Esophagus squamous epithelium (tissue), 5 donors: ENCODE results near the gene MYH7B. TPM values are rescaled to one million over a fixed set of nuclear protein-coding genes. Genes with fewer than 3 reads are reported as not detected.

Experiments used
- DNase-seq: peaks from one replicate; lab custom pipeline; 2025; lab: John Stamatoyannopoulos, UW
- H3K27ac ChIP-seq, 4 donors: fragments of 200-600 bp; sonication (generic); one replicate each; pipeline ENCODE4 v1.5.1; 2016 to 2019; ENCODE audit warnings: mild to moderate bottlenecking in 1 of 4
- H3K27me3 ChIP-seq, 4 donors: fragments of 200-600 bp; sonication (generic); 1 replicate in 3 of 4; 2 replicates in 1 of 4; pipeline versions ENCODE4 v1.5.1 to v1.6.0; 2017 to 2021; ENCODE audit warnings: antibody characterized with exemption in 1 of 4
- H3K36me3 ChIP-seq, 3 donors: fragments of 200-600 bp; sonication (generic); one replicate each; pipeline ENCODE4 v1.5.1; 2016 to 2019
- H3K4me1 ChIP-seq, 3 donors: fragments of 200-600 bp; sonication (generic); one replicate each; pipeline ENCODE4 v1.5.1; 2017 to 2019
- H3K4me3 ChIP-seq, 4 donors: fragments of 200-600 bp; sonication (generic); 1 replicate in 3 of 4; 2 replicates in 1 of 4; pipeline ENCODE4 v1.5.1; 2016 to 2019; ENCODE audit warnings: mild to moderate bottlenecking in 2 of 4, moderate library complexity in 1 of 4
- H3K9me3 ChIP-seq, 3 donors: fragments of 200-600 bp; sonication (generic); one replicate each; pipeline ENCODE4 v1.5.1; 2016 to 2019
- POLR2A ChIP-seq, 4 donors: fragments of 450-650 bp; IDR thresholded peaks; one replicate each; pipeline ENCODE4 v1.6.1; 2017; ENCODE audit warnings: antibody characterized with exemption in 4 of 4, mild to moderate bottlenecking in 4 of 4, moderate library complexity in 3 of 4
- WGBS, 2 donors: methylation state at CpG; one replicate each; pipeline ENCODE4 v1.1.5; 2018; 5-methylcytosine and 5-hydroxymethylcytosine counted together
- intact Hi-C: fragments of 100-400 bp; cut with DNase I; formaldehyde crosslinking; loops from one replicate; pipeline ENCODE4 v1.15.0; 2022
- total RNA-seq, 4 donors: library from RNA; depleted of rRNA; stranded (reverse); fragments of >200 nt; gene quantifications; one replicate each; pipeline ENCODE4 v1.1.0, GENCODE V29; 2016
- TF ChIP-seq, protein P1 (sequence below), 6 experiments: fragments of 450-650 bp in 4 of 6; fragments of 200-600 bp in 2 of 6; sonication (generic) in 2 of 6; IDR thresholded peaks; one replicate each; pipeline ENCODE4 v1.5.1; 2016 to 2019; ENCODE audit warnings: antibody characterized with exemption in 6 of 6, mild to moderate bottlenecking in 4 of 6, moderate library complexity in 4 of 6
- donor health status: DM: yes; HTN: yes; CAD: no.

Gene MYH7B
- total RNA-seq, 4 donors from 2014 or later = 0.19 TPM; not detected in 3

DNA sequence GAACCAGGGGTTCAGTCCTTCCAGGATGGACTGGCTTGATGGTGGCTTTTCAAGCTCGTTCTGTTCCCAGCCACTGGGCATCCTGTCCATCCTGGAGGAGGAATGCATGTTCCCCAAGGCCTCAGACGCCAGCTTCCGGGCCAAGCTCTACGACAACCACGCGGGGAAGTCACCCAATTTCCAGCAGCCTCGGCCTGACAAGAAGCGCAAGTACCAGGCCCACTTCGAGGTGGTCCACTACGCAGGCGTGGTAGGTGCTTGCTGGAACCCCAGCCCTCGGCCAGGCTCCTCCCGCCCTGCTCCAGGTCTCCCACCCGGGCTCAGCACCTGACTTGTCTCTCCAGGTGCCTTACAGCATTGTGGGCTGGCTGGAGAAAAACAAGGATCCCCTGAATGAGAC is 34.0 kb downstream of the MYH7B start:
- peaks cover 0 to 21% (median 0%) of the 10 kb centered on the region in 3 donors for H3K36me3 ChIP-seq
- no peak for DNase-seq
- WGBS, 2 donors = 81 to 87% methylated on average over 3 to 11 of the region's 14 CpGs
- peaks cover 0 to 19% (median 1%) of the 10 kb centered on the region in 4 donors for H3K27me3 ChIP-seq
- H3K4me3 ChIP-seq = no peak overlapping the region
- no peak for TF ChIP-seq POLR2A (IDR thresholded peaks at IDR 0.05)
- TF ChIP-seq, protein P1, sequence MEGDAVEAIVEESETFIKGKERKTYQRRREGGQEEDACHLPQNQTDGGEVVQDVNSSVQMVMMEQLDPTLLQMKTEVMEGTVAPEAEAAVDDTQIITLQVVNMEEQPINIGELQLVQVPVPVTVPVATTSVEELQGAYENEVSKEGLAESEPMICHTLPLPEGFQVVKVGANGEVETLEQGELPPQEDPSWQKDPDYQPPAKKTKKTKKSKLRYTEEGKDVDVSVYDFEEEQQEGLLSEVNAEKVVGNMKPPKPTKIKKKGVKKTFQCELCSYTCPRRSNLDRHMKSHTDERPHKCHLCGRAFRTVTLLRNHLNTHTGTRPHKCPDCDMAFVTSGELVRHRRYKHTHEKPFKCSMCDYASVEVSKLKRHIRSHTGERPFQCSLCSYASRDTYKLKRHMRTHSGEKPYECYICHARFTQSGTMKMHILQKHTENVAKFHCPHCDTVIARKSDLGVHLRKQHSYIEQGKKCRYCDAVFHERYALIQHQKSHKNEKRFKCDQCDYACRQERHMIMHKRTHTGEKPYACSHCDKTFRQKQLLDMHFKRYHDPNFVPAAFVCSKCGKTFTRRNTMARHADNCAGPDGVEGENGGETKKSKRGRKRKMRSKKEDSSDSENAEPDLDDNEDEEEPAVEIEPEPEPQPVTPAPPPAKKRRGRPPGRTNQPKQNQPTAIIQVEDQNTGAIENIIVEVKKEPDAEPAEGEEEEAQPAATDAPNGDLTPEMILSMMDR (IDR thresholded peaks at IDR 0.05) = no peak
- H3K27ac ChIP-seq = no peak overlapping the region
- peaks cover 0 to under 1% (median 0%) of the 10 kb centered on the region in 3 donors for H3K4me1 ChIP-seq
- intact Hi-C loops = no loop called here
- no peaks in the 10 kb centered on the region for H3K9me3 ChIP-seq

DNA sequence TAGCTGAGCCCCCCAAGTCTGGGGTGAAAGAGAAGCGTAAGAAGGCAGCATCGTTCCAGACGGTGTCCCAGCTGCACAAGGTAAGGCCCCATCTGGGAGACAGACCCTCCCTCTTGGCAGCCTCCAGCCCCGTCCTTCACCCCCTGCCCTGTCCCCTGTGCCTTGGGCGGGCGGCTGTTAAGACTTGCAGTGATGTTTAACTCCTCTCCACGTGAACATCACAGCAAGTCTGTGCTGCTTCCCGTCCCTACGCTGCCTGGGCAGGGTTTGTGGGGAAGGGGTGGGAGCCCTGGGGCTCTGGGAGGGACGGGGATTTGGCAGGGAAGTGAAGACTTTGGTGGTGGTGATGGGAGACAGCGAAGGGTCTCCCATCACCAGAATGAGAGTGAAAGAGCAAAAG is 34.6 kb downstream of the MYH7B start:
- intact Hi-C loops = no loop called here
- no peak for DNase-seq
- Histone ChIP-seq H3K36me3 (peaks cover 0 to 26% (median 2%) of the 10 kb centered on the region in 3 donors), H3K9me3 (no peaks in the 10 kb centered on the region), H3K4me1 (no peaks in the 10 kb centered on the region), H3K27ac (no peak overlapping the region), H3K27me3 (peaks cover 0 to 14% (median 0%) of the 10 kb centered on the region in 4 donors), H3K4me3 (no peak overlapping the region)
- 76 to 79% methylated on average over 4 to 5 of the region's 11 CpGs for WGBS, 2 donors
- no peak for TF ChIP-seq POLR2A (IDR thresholded peaks at IDR 0.05)
- TF ChIP-seq, protein P1 (IDR thresholded peaks at IDR 0.05) = no peak

DNA sequence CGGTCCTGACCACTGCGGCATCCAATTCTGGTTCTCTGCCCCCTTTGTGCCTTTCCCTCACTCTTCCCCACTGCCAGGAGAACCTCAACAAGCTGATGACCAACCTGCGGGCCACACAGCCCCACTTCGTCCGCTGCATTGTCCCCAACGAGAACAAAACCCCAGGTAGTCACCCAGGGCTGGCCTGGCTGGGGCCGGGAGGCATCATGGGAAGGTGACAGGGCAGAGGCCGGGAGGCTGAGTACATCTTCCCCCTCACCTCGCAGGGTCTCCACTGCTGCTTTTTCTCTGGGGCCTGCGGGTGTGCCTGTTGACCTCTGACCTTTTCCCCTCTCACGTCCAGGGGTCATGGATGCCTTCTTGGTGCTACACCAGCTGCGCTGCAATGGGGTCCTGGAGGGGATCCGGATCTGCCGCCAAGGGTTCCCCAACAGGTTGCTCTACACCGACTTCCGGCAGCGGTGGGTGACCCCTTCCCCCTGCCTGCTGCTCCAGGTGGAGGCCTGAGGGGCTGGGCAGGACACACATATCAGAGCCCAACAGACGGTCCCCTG is 35.1 kb downstream of the MYH7B start:
- 82 to 86% methylated on average over 12 of the region's 18 CpGs for WGBS, 2 donors

DNA sequence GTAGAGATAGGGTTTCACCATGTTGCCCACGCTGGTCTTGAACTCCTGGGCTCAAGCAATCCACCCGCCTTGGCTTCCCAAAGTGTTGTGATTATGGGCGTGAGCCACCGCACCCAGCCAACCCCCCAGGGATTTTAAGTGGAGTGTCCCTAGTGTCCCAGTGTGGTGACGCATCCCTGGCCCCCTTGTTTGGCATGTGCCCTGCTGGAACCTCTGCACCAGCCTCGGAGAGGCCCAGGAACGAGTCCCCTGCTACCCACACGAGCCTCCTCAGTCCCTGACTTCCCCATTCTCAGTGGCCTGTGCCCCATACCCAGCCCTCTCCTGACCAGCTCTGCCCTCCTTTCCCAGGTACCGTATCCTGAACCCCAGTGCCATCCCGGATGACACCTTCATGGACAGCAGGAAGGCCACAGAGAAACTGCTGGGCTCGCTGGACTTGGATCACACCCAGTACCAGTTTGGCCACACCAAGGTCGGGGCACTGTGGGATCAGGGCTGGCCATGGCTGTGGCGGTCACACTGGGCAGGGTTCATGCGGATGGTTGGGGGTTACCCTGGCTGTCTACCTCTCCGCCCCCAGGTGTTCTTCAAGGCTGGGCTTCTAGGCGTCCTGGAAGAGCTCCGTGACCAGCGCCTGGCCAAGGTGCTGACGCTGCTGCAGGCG is 37.2 kb downstream of the MYH7B start:
- Histone ChIP-seq H3K9me3 (no peaks in the 10 kb centered on the region), H3K4me3 (no peak overlapping the region), H3K4me1 (peaks cover 0 to 10% (median 0%) of the 10 kb centered on the region in 3 donors), H3K27ac (no peak overlapping the region), H3K36me3 (peaks cover 0 to 50% (median 12%) of the 10 kb centered on the region in 3 donors), H3K27me3 (no peaks in the 10 kb centered on the region)
- intact Hi-C loops = no loop called here
- no peak for DNase-seq
- no peak for TF ChIP-seq POLR2A (IDR thresholded peaks at IDR 0.05)
- TF ChIP-seq, protein P1 (IDR thresholded peaks at IDR 0.05) = no peak
- WGBS, 2 donors = 75 to 92% methylated on average over 4 to 6 of the region's 20 CpGs

More for the DNA sequence above, 35.1 kb downstream of the MYH7B start:
- H3K4me1 ChIP-seq = no peaks in the 10 kb centered on the region
- intact Hi-C loops = no loop called here
- no peaks in the 10 kb centered on the region for H3K9me3 ChIP-seq
- no peak overlapping the region for H3K27ac ChIP-seq
- peaks cover 0 to 31% (median 7%) of the 10 kb centered on the region in 3 donors for H3K36me3 ChIP-seq
- H3K4me3 ChIP-seq = no peak overlapping the region
- TF ChIP-seq POLR2A (IDR thresholded peaks at IDR 0.05) = no peak
- TF ChIP-seq, protein P1 (IDR thresholded peaks at IDR 0.05) = no peak
- DNase-seq = no peak
- peaks cover 0 to 9% (median 0%) of the 10 kb centered on the region in 4 donors for H3K27me3 ChIP-seq

DNA sequence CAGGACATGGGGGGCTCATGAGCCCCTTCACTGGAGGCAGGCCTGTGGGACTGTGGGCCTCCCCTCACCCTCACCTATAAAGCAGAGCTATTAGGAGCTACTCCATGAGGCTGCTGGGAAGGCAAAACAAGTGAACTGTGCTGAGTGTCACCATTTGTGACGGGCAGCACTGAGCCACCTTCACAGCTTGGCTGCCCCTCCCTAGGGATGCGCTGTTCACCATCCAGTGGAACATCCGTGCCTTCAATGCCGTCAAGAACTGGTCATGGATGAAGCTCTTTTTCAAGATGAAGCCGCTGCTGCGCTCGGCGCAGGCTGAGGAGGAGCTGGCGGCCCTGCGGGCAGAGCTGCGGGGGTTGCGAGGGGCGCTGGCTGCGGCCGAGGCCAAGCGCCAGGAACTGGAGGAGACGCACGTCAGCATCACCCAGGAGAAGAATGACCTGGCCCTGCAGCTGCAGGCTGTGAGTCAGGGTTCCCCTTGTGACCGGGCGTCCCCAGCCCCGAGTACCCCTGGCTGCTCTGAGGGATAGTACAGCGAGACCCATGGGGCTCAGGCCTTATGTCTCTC is 38.4 kb downstream of the MYH7B start:
- Histone ChIP-seq H3K27me3 (no peaks in the 10 kb centered on the region), H3K36me3 (peaks cover 5 to 62% (median 18%) of the 10 kb centered on the region in 3 donors)

More for the DNA sequence above, 38.4 kb downstream of the MYH7B start:
- Histone ChIP-seq H3K4me1 (peaks cover 0 to 11% (median 0%) of the 10 kb centered on the region in 3 donors), H3K4me3 (no peak overlapping the region), H3K9me3 (no peaks in the 10 kb centered on the region), H3K27ac (no peak overlapping the region)
- intact Hi-C loops = no loop called here
- DNase-seq = no peak
- no peak for TF ChIP-seq POLR2A (IDR thresholded peaks at IDR 0.05)
- TF ChIP-seq, protein P1 (IDR thresholded peaks at IDR 0.05) = no peak
- 80 to 92% methylated on average over 4 to 5 of the region's 22 CpGs for WGBS, 2 donors
